IPS-15b (cell line): ENCODE results near the gene SH2D1B.
"Not testable (repeated sequence)": the region's sequence is repeated elsewhere in the genome, so short reads cannot be mapped to it uniquely, and the experiment has no call there.

Experiments used
- H3K27me3 ChIP-seq: one replicate; pipeline ENCODE4 v1.6.1; 2013; ENCODE audit warnings: low read length; ENCODE audit not compliant: control insufficient read depth, insufficient read depth
- H3K36me3 ChIP-seq: one replicate; pipeline ENCODE4 v1.6.1; 2013; ENCODE audit warnings: low read length; ENCODE audit not compliant: control insufficient read depth, insufficient read depth
- H3K4me1 ChIP-seq: one replicate; pipeline ENCODE4 v1.6.1; 2013; ENCODE audit warnings: mild to moderate bottlenecking, low read length; ENCODE audit not compliant: control insufficient read depth, insufficient read depth
- H3K4me3 ChIP-seq: one replicate; pipeline ENCODE4 v1.5.1; 2013; ENCODE audit warnings: low read depth, low read length
- H3K9ac ChIP-seq: one replicate; pipeline ENCODE4 v1.6.1; 2013; ENCODE audit warnings: low read depth, mild to moderate bottlenecking, low read length
- H3K9me3 ChIP-seq: one replicate; pipeline ENCODE4 v1.6.1; 2013; ENCODE audit warnings: mild to moderate bottlenecking, low read length; ENCODE audit not compliant: control insufficient read depth, insufficient read depth

Gene SH2D1B

GRCh38 chr1:162412002-162412401 lies at the start of gene SH2D1B:
Gene SH2D1B (minus strand): TSS chr1:162412136. CDS start chr1:162412016, 120 bp downstream.
- H3K4me3 ChIP-seq, result no peak within 1 kb of the TSS
- no peaks in the 10 kb centered on the region for H3K27me3 ChIP-seq
- no peaks in the 10 kb centered on the region for H3K4me1 ChIP-seq
- peaks cover 4% of the 10 kb centered on the region for H3K9me3 ChIP-seq
- H3K9ac ChIP-seq, result no peak within 1 kb of the TSS
- no peaks in the 10 kb centered on the region for H3K36me3 ChIP-seq

- H3K4me1 ChIP-seq, result no peaks in the 10 kb centered on the region
- no peak overlapping the region for H3K9ac ChIP-seq
- no peaks in the 10 kb centered on the region for H3K36me3 ChIP-seq
- H3K27me3 ChIP-seq, result no peaks in the 10 kb centered on the region
- H3K9me3 ChIP-seq, result no peaks in the 10 kb centered on the region
- H3K4me3 ChIP-seq, result no peak overlapping the region
Observed at GRCh38 chr1:162458236-162458635, 46.3 kb upstream of the SH2D1B start.

- Histone ChIP-seq H3K36me3 (no peaks in the 10 kb centered on the region), H3K9ac (no peak overlapping the region), H3K4me3 (no peak overlapping the region), H3K4me1 (no peaks in the 10 kb centered on the region), H3K9me3 (no peaks in the 10 kb centered on the region), H3K27me3 (no peaks in the 10 kb centered on the region)
Observed at GRCh38 chr1:162456323-162456722, 44.4 kb upstream of the SH2D1B start.

DNA sequence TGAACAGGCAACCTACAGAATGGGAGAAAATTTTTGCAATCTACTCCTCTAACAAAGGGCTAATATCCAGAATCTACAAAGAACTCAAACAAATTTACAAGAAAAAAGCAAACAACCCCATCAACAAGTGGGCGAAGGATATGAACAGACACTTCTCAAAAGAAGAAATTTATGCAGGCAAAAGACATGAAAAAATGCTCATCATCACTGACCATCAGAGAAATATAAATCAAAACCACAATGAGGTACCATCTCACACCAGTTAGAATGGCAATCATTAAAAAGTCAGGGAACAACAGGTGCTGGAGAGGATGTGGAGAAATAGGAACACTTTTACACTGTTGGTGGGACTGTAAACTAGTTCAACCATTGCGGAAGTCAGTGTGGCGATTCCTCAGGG lies 42.4 kb upstream of the SH2D1B start:
- H3K27me3 ChIP-seq, H3K36me3 ChIP-seq, H3K9me3 ChIP-seq, H3K4me1 ChIP-seq, H3K9ac ChIP-seq, H3K4me3 ChIP-seq: not testable (repeated sequence)

DNA sequence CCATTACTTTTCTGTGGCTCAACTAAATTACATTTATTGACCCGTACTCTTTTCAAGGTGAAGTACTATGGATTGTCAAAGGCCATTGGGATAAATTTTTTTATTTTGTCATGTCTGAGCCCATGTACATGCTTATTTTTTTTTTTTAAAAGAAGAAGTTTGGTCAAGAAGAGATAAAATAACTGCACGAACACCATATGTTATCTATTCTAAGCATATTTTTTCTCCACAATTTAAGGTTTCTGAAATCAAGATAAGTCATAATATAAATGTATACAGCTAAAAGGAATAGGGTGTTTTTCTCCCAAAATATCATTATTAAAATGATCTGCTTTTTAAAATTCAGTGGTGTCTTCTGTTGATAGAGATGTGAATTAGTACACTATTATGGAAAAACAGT lies 35.0 kb upstream of the SH2D1B start:
- no peak overlapping the region for H3K4me3 ChIP-seq
- H3K9ac ChIP-seq, result no peak overlapping the region
- H3K9me3 ChIP-seq, result no peaks in the 10 kb centered on the region
- no peaks in the 10 kb centered on the region for H3K36me3 ChIP-seq
- H3K27me3 ChIP-seq, result no peaks in the 10 kb centered on the region
- no peaks in the 10 kb centered on the region for H3K4me1 ChIP-seq

DNA sequence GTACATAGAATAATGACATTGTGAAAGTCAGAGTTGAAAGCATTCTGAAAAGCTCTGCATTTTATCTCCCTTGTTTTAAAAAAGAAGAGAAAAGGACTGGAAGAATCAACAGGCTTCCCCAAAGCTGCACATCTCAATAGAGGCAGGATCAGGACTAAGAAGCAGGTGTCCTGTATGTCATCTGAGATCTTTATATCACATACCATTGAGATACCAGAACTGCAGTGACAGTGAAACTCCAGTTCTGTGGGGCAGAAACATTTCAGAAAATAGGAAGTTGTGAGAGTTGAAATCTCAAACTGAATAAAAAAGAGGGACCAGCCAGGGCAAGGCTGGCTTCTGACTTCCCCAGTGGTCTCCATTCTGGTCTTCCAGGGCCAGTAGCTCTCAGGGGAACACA lies 33.0 kb upstream of the SH2D1B start:
- Histone ChIP-seq H3K27me3 (no peaks in the 10 kb centered on the region), H3K9me3 (no peaks in the 10 kb centered on the region), H3K36me3 (no peaks in the 10 kb centered on the region), H3K4me1 (no peaks in the 10 kb centered on the region), H3K4me3 (no peak overlapping the region), H3K9ac (no peak overlapping the region)

DNA sequence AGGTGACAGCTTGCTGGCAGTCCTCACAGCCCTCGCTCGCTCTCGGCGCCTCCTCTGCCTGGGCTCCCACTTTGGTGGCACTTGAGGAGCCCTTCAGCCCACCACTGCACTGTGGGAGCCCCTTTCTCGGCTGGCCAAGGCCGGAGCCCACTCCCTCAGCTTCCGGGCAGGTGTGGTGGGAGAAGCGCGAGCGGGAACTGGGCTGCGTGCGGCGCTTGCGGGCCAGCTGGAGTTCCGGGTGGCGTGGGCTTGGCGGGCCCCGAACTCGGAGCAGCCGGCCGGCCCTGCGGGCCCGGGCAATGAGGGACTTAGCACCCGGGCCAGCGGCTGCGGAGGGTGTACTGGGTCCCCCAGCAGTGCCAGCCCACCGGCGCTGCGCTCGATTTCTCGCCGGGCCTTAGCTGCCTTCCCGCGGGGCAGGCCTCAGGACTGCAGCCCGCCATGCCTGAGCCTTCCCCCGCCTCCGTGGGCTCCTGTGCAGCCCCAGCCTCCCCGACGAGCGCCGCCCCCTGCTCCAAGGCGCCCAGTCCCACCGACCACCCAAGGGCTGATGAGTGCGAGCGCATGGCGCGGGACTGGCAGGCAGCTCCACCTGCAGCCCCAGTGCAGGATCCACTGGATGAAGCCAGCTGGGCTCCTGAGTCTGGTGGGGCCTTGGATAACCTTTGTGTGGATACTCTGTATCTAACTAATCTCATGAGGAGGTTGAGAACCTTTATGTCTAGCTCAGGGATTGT lies 21.2 kb upstream of the SH2D1B start:
- H3K27me3 ChIP-seq, H3K9me3 ChIP-seq, H3K9ac ChIP-seq, H3K4me1 ChIP-seq, H3K4me3 ChIP-seq, H3K36me3 ChIP-seq: not testable (repeated sequence)

DNA sequence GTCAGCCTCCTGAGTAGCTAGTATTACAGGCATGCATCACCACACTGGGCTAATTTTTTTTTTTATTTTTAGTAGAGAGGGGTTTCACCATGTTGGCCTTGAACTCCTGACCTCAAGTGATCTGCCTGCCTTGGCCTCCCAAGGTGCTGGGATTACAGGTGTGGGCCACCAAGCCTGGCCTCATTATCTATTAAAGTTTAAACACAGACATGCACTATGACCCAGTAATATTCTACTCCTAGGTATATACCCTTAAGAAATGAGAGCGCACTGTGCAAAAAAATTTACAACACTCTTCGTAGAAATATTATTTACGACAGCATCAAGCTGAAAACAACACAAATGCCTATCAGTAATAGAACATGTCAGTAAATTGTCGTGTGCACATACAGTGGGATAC lies 18.6 kb upstream of the SH2D1B start:
- Histone ChIP-seq H3K9me3 (no peaks in the 10 kb centered on the region), H3K4me3 (no peak overlapping the region), H3K27me3 (no peaks in the 10 kb centered on the region), H3K4me1 (no peaks in the 10 kb centered on the region), H3K9ac (no peak overlapping the region), H3K36me3 (no peaks in the 10 kb centered on the region)

- no peak overlapping the region for H3K4me3 ChIP-seq
- no peak overlapping the region for H3K9ac ChIP-seq
- no peaks in the 10 kb centered on the region for H3K4me1 ChIP-seq
- H3K27me3 ChIP-seq, result no peaks in the 10 kb centered on the region
- no peaks in the 10 kb centered on the region for H3K9me3 ChIP-seq
- H3K36me3 ChIP-seq, result no peaks in the 10 kb centered on the region
Observed at GRCh38 chr1:162422662-162423375, 10.9 kb upstream of the SH2D1B start.

GRCh38 chr1:162421258-162422164 lies 9.6 kb upstream of the SH2D1B start:
- Histone ChIP-seq H3K36me3 (no peaks in the 10 kb centered on the region), H3K4me3 (no peak overlapping the region), H3K27me3 (no peaks in the 10 kb centered on the region), H3K9ac (no peak overlapping the region), H3K9me3 (no peaks in the 10 kb centered on the region), H3K4me1 (no peaks in the 10 kb centered on the region)

DNA sequence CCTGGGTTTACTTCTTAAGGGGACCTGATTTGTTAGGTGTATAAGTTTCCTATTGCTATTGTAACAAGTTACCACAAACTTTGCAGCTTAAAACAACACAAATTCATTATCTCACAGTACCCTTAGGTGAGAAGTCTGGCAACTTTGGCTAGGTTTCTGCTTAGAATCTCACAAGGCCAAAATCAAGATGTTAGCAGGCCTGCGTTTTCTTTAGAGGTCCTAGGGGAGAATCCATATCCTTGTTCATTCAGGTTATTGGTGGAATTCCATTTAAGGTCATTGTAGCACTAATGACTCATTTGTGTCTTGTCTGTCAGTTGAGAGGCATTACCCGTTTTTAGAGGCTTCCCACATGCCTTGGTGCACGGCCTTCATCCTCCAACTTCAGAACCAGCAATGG lies 8.2 kb upstream of the SH2D1B start:
- Histone ChIP-seq H3K9me3 (peaks cover 3% of the 10 kb centered on the region), H3K36me3 (no peaks in the 10 kb centered on the region), H3K4me3 (no peak overlapping the region)

More for the DNA sequence above, 8.2 kb upstream of the SH2D1B start:
- no peaks in the 10 kb centered on the region for H3K4me1 ChIP-seq
- H3K9ac ChIP-seq, result no peak overlapping the region
- no peaks in the 10 kb centered on the region for H3K27me3 ChIP-seq
